Measurements from ENCODE around the gene KRTAP5-9.
"Not testable (repeated sequence)": the region's sequence is repeated elsewhere in the genome, so short reads cannot be mapped to it uniquely, and the experiment has no call there.

The KRTAP5-9 gene, protein sequence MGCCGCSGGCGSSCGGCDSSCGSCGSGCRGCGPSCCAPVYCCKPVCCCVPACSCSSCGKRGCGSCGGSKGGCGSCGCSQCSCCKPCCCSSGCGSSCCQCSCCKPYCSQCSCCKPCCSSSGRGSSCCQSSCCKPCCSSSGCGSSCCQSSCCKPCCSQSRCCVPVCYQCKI

DNA sequence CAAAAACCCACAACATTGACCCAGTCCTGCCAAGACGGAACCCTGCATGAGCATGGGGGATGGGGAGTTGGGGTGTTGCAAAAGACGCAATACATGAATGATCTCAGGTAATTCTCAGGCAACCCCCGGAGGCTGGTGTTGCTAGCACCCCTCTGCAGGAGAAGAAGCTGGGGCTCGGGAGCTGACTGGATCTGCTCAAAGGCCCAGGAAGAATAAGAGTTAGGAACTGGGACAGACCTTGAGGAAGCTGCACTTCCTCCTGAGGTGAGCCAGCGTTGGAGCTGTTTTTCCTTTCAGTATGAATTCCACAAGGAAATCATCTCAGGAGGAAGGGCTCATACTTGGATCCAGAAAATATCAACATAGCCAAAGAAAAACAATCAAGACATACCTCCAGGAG lies at the start of gene KRTAP5-9:
Gene KRTAP5-9 (plus strand): TSS at position 301 of the 400 bp plus-strand sequence. CDS start 238 bp downstream, outside the sequence.
- no peak for DNase-seq (ENCODE audit: low read depth)

DNA sequence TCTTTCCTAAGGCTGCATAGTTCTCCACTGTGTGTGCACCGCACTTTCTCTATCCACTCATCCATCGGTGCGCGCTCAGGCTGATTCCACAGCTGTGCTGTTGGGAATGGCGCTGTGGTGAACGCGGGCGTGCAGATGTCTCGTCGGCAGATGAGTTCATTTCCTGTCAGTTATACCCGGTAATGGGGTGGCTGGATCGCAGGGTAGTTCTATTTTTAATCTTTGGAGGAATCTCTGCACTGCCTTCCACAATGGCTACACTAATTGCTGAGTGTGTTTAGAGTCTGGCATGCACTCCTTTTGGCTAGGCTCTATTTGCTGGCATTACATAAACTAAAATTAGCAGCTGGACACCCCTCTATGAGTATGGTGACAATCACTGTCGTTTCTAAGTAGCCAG lies 49.1 kb upstream of the KRTAP5-9 start:
- DNase-seq (ENCODE audit: low read depth) = no peak

- no peak for DNase-seq (ENCODE audit: low read depth)
These were observed 48.7 kb upstream of the KRTAP5-9 start for GRCh38 chr11:71499546-71499945.

DNA sequence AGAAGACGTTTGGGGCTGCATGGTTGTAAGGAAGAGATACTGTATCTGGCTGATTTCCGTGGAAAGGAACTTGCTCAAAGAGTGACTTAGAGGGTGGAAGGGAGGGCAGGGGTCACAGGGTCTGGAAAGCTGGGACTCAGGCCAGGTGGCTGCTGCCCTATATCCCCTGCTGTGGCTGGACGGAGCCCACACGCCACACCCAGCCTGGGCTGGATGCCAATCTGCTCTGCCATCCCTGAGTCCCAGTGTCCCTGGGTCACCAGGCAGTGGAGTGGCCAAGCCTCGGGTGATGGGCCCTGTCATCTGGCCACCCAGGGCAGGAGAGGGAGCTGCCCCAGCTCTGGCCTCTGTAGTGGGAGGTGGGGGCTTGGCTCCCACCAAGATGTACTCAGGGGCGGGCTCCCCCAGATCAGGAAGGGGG lies 47.6 kb upstream of the KRTAP5-9 start:
- DNase-seq (ENCODE audit: low read depth) = no peak

- DNase-seq (ENCODE audit: low read depth) = no peak
These were observed 46.9 kb upstream of the KRTAP5-9 start for GRCh38 chr11:71501071-71501985.

DNA sequence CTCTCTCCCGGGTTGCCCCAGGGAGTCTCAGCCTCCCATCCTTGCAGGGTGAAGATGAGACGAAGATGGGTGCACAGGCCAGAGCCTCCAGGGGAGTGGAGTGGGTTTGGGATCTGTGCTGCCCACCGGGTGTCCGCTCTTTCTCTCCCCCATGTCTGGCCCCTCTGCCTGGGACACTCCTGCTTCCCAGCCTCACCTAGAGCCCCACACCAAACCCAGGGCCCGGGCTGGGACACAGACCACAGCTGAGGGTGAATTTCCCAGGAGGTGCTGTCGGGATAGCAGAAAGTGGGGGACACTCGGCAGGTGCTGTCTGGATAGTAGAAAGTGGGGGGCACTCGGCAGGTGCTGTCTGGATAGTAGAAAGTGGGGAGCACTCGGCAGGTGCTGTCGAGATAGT lies 46.2 kb upstream of the KRTAP5-9 start:
- no peak for DNase-seq (ENCODE audit: low read depth)

DNA sequence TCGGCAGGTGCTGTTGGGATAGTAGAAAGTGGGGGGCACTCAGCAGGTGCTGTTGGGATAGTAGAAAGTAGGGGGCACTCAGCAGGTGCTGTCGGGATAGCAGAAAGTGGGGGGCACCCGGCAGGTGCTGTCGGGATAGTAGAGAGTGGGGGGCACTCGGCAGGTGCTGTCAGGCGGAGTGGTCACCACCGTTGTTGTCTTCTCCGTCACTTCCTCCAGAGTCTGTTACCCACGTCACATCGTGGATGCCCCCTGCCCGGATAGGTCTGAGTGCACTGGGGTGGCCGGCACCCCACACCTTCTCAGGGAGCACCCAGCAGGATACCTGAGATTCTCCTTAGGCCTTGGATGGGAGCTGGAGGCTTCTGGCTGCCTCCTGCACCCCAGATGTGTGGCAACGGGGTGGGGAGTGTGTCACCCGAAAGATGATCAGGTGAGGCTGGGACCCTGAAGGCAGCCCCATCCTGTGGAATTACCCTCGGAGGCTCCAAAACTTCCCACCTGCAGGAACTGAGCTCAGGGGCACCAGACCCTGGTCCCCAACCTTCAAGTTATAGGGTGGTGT lies 45.3 kb upstream of the KRTAP5-9 start:
- DNase-seq (ENCODE audit: low read depth) = no peak

- DNase-seq (ENCODE audit: low read depth) = no peak
These were observed 43.7 kb upstream of the KRTAP5-9 start for GRCh38 chr11:71504531-71504930.

DNA sequence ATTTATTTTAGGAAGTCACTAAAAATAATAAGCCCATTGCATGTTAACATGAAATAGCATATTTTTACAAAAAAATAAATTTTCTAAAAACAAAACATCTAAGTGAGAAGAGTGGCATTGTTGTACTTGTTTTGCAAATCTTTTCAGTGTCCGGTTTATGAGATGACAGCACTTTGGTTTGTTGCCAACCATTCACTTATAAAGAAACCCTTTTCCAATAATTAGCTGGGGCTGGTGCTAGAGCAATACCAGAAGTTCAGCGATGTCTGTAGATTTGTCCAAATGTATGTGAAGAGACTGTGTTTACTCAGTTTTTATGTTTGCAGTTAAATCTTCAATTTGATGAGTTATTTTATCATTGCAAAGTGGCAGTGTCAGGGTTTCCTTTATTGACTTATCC lies 43.2 kb upstream of the KRTAP5-9 start:
- DNase-seq (ENCODE audit: low read depth) = no peak

DNA sequence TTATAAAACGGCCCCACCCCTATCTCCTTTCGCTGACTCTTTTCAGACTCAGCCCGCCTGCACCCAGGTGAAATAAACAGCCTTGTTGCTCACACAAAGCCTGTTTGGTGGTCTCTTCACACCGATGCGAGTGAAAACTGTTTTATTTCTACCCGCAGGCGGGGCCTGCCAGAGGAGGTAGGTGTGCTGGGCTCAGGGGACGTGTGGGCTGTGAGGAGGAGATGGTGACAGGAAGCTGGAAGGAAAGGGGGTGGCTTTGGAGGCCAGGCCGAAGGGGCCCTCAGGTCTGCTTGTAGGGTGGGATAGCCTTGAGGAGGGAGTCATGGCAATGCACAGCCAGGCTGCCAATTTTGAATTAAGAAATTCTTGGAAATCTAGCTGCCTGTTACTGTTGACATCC lies 42.4 kb upstream of the KRTAP5-9 start:
- DNase-seq (ENCODE audit: low read depth) = no peak

GRCh38 chr11:71507102-71507501 lies 41.1 kb upstream of the KRTAP5-9 start:
- DNase-seq (ENCODE audit: low read depth) = no peak

DNA sequence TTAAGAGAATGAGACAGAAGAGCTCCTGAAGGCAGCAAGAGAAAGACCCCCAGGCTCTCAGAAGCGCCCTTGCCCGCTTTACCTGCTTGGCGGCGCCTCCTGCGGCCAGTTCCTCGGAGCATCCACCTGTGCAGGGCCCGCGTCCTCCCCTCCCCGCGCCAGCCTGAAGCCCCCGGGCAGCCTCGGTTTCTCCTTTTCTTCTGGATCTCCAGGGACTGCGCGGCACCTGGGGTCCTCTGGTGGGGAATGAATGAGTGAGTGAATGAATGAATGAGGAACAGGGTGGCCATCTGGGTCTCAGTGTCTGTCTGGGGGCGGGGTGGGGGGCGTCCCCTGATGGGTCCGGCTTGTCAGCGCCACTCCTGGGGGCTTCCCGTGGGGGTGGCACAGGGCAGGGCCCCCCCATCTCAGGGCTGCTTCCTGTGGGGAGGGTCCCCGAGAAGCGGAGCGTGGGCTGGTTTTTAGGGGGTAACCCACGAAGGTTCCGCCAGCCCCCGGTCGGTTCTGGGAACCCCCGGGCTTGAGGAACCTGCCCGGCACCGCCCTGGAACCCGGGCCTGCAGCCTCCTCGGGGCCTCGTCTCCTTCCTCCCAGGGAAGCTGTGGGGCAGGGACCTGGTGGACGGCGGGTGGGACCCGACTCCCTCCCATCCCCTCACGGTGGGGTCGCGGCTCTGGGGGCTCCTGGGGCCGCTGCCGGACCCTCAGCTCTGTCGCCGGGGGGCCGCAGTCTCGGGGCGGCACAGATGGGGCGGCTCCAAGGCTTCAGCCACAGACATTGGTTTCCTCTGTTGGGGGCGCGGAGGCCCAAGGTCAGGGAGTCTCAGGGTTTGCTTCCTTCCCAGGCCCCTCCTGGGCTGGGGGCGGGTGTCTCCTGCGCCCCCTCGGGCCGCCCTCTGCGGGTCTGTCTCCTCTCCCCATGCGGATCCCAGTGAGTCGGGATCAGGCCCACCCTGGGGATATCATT lies 29.4 kb upstream of the KRTAP5-9 start:
- DNase-seq (ENCODE audit: low read depth) = no peak

DNA sequence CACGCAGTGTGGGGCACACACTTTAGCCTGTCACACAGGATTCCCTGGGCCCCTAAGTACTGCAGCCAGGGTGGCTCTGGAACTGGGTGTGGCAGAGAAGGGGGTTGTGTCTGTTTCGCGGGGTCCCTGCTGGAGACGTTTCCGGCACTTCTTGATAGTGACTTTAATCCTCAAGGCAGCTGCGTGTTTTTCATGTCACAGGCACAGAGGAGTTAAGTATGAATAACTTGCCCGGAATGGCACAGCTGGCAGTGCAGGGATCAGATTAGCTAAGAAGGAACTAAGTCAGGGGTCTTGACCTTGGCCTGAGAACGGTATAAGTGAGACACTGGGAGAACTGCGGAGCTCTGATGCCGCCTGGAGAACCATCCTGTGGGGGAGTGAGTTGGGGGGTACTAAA lies 28.7 kb upstream of the KRTAP5-9 start:
- DNase-seq (ENCODE audit: low read depth) = no peak

GRCh38 chr11:71525188-71525937 lies 22.9 kb upstream of the KRTAP5-9 start:
- DNase-seq (ENCODE audit: low read depth) = no peak

DNA sequence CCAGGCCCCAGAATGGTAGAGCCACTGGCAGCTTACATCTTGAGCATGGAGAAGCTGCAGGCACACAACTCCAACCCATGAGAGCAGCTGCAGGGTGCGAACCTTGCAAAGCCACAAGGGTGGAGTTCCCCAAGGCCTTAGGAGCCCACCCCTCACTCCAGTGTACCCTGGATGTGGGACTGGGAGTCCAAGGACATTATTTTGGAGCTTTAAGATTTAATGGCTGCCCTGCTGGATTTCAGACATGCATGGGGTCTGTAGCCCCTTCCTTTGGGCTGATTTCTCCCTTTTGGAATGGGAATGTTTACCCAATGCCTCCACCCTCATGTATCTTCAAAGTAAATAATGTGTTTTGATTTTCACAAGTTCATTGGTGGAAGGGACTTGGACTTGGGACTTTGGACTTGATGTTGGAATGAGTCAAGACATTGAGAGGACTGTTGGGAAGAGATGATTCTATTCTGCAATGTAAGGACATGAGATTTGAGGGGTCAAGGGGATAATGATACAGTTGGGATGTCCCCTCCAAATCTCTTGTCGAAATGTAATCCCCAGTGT lies 22.2 kb upstream of the KRTAP5-9 start:
- no peak for DNase-seq (ENCODE audit: low read depth)

DNA sequence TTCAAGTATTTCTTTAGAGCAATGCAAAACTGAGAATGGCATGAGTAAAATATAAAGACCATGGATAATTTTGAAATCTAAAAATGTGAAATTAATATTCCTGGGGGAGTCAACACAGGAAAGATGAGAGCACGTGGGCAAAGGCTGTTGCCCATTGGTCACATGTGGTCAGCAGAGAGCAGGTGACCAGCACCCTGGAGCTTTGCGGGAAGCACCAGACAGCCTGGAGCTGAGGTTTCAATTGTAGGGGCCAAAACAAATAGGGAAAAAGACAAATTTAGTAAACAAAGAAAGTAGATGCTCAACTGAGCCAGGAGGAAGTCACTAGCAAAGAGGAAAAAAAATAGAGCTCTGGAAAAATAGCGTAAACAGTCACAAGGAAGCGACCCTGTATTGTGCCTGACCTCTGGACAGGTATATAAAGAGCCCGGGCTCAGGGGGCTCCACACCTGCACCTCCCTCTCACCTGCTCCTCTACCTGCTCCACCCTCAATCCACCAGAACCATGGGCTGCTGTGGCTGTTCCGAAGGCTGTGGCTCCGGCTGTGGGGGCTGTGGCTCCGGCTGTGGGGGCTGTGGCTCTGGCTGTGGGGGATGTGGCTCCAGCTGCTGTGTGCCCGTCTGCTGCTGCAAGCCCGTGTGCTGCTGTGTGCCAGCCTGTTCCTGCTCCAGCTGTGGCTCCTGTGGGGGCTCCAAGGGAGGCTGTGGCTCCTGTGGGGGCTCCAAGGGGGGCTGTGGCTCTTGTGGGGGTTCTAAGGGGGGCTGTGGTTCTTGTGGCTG lies 21.2 kb upstream of the KRTAP5-9 start, which contains the start of gene KRTAP5-7:
Gene KRTAP5-7 (plus strand): TSS at position 472 of the 780 bp plus-strand sequence. CDS start 34 bp downstream, at position 506.
- DNase-seq (ENCODE audit: low read depth) = not testable (repeated sequence)

- DNase-seq (ENCODE audit: low read depth) = no peak
These were observed 20.5 kb upstream of the KRTAP5-9 start for GRCh38 chr11:71527576-71528210.

DNA sequence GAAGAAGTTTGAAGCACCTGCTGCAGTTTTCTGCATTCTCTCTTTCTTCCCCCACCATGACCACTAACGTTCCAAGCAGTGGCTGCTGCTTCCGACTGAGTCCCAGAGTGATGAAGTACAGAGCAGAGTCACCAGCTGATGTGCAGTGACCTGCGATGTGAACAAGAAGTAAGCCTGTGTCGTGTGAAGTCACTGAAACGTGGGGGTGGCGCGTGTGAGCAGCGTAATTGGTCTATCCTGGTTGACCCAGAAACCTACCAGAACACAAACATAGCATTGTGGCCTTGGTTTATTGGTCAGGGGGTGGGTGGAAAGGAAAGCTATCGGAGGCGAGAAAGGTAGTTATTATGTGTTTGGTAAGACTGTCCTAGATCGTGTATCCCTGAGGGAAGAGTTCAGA lies 17.6 kb upstream of the KRTAP5-9 start:
- DNase-seq (ENCODE audit: low read depth) = no peak

DNA sequence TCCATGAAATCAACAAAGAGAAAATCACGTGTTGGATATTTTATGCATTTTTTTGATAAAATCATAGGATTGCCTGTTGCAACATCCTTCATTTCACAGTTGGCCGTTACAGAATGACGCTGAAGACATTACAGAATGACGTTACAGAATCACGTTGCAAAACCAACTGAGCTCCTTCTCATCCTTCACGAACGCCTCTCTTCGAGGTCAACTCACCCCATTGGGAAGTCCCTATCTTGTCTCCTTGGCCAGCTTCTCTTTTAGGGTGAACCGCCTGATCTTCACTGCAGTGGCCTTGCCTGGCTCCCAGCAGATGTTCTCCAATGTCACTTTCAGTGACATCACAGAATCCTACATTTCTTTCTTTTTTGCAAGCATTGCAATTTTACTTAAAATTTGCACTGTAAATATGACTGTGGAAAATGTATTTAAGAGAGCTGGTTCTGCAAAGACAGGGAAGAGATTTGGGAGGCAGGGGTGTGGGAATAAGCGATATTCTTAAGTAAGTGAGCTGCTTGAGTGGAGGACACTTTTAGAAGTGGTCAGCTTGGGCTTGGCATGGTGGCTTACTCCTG lies 16.1 kb upstream of the KRTAP5-9 start:
- no peak for DNase-seq (ENCODE audit: low read depth)

Measured in stimulated activated CD8-positive, alpha-beta memory T cell treated with anti-CD3 and anti-CD28 coated beads, Interleukin-12 subunit alpha, Interleukin-12 subunit beta, amount 100 ng/mL, for 1 hour (primary cell).